Amniotic epithelial cell (primary cell): Measurements from ENCODE around the gene NBPF1.
"Not testable (repeated sequence)": the region's sequence is repeated elsewhere in the genome, so short reads cannot be mapped to it uniquely, and the experiment has no call there.

Source experiments
- DNase-seq: peaks from one replicate; pipeline ENCODE4 v3.0.0-alpha.2; 2010; ENCODE audit warnings: low read depth

The NBPF1 gene

DNA sequence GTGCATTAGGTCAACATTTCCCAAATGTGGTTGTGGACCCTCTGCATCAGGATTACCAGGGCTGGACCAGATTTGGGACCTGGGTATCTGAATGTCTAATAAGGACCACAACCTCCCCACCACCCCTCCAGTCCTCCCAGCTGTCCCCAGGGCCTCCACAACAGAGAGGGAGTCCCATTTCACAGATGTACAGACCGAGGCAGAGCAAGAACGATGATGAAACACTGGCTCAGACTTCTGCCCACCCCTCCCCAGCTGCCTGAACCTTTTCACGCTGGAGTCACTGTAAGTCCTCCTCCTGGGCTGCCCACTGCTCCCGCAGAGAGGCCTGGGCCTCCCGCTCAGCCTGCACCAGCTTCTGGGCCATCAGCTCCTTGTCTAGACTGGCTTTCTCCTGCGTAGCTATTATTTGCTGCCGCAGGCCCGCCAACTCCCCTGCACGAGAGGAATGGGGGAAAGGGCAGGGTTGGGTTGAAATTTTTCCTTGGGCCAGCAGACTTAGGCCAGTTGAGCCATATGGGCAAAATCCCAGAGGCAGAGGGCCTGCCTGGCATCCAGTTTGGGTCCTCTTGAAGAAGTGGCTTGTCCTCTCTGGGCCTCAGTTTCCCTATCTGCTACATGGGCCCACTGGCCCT, 8.4 kb upstream of the NBPF1 start:
- not testable (repeated sequence) for DNase-seq

DNA sequence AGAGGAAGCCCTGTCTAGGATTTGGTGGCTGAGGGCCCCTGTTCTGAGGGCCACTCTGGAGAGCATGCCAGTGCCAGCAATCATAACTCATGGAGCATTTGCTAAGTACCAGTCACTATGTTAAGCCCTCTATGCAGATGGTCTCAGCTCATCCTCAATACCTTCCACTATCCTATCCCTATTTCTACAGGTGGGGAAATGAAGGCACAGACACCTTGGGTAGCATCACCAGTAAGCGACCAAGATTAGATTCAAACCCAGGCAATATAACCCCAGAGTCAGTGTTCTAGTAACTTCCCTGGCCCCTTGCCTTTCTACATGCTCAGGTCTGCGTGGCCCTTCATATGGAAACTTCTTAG, 7.9 kb upstream of the NBPF1 start:
- no peak for DNase-seq

- DNase-seq = not testable (repeated sequence)
Observed at GRCh38 chr1:16619803-16620501, 6.6 kb upstream of the NBPF1 start.

DNA sequence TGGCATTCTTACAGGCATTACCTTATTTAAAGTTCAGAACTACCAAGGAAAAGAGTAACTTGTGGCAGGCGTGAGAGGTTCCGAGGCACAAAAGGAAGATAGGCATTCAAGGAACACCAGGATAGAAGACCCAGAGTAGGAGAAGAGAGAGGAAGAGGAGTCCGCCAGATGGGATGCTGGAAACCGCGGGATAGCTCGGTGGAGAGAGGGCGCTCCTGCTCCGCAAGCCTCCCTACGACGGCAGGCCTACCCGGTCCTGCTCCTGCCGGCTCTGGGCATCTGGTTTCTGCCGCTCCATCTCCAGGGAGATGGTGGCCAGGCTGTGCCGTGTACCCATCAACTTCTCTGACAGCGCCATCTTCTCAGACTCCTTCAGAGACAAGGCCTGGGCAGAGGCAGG, 5.4 kb upstream of the NBPF1 start:
- no peak for DNase-seq

GRCh38 chr1:16617778-16618580, 4.6 kb upstream of the NBPF1 start:
- DNase-seq = no peak

GRCh38 chr1:16617114-16617631, 3.8 kb upstream of the NBPF1 start:
- no peak for DNase-seq

DNA sequence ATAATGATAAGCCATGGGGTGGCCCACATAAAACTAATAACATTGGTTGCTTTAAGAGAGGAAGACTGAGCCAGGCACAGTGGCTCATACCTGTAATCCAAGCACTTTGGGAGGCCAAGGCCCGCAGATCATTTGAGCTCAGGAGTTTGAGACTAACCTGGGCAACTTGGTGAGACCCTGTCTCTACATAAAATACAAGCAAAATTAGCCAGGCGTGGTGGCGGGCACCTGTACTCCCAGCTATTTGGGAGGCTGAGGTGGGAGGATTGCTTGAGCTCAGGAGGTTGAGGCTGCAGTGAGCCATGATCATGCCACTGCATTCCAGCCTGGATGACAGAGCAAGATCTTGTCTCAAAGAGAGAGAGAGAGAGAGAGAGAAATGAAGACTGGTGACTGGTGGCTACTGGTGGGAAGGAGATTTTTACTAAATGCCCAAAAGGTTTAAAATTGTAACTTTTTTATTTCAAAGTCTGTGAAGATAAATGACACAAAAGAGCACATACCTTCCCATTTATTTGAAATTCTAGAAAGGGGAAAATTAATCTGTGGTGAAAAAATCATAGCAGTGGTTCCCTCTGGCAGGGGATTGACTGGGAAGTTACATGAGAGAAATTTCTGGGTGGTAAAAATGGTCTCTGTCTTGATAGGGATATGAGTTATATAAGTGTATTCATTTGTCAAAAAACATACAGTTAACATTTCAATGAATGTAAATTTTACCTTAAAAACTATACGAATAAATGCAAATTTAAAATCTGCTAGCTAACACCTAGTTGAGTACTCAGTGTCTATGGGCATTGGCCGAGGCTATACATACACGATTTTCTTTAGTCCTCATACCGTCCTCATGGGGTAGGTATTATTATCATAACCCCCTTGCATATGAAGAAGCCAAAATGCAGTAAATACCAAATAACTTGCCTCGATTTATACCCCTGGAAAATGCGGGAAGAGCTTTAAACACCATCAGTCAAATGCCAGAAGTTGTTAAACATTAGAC, 2.2 kb upstream of the NBPF1 start:
- no peak for DNase-seq

- no peak for DNase-seq
Observed at GRCh38 chr1:16614361-16615252, 1.2 kb upstream of the NBPF1 start.

- peak; percentile 89 for DNase-seq
Observed at GRCh38 chr1:16612332-16613172, 812 bp downstream of the NBPF1 start.

DNA sequence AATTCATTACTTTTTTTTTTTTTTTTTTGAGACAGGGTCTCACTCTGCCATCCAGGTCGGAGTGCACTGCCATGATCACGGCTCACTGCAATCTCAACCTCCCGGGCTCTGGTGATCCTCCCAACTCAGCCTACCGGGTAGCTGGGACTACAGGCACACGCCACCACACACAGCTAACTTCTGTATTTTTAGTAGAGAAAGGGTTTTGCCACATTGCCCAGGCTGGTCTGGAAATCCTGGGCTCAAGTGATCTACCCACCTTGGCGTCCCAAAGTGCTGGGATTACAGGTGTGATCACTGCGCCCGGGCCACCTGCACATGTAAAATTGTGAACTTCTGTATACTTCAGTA, 1.4 kb downstream of the NBPF1 start:
- DNase-seq = not testable (repeated sequence)

GRCh38 chr1:16611164-16611563, 2.2 kb downstream of the NBPF1 start:
- DNase-seq = not testable (repeated sequence)

- DNase-seq = not testable (repeated sequence)
Observed at GRCh38 chr1:16610553-16610952, 2.8 kb downstream of the NBPF1 start.

GRCh38 chr1:16609761-16610160, 3.6 kb downstream of the NBPF1 start:
- not testable (repeated sequence) for DNase-seq

- DNase-seq = no peak
Observed at GRCh38 chr1:16608838-16609560, 4.4 kb downstream of the NBPF1 start.

DNA sequence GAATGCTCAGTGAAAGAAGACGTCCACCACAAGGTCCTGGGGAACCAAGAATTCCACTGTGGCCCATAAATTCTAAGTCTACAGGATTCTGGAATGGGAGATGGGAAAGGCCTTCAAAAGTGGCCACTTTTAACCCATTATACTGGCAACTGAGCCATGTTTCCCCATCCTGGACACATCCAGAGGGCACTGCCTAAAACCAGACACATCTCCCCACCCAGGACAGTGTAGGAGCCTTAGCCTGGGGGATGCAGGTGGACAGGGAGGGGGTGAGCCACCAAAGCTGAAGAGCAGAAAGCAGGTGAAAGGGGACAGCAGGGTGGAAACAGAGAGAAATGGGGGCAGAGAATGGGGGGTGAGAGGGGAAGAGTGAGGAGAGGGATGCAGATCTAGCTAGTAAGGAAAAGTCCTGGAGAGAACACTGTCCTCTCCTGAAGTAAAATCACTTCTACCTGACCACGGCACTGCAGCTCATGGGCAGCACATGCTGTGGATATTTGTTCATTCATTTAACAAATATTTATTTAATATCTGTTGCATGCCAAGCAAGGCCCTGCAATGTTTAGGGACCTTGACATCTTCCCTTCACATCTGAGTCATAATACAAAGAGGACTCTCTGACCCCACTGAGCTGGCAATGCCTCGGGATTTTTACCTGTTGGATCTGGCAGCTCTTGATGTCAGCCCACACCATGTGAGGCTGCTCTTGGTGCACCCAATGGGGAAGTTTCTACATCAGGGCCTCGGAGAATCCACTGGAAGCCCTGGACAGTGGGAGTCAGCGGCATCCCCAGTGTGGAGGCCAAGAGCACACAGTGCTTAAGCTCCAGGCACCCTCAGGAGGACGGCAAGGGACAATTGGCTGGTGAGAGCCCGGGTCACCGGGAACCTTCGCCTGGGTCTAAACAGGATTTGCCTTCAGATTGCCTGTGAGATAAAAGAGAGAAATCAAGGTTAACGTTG, 5.2 kb downstream of the NBPF1 start:
- DNase-seq = not testable (repeated sequence)

- no peak for DNase-seq
Observed at GRCh38 chr1:16607433-16607851, 5.9 kb downstream of the NBPF1 start.

DNA sequence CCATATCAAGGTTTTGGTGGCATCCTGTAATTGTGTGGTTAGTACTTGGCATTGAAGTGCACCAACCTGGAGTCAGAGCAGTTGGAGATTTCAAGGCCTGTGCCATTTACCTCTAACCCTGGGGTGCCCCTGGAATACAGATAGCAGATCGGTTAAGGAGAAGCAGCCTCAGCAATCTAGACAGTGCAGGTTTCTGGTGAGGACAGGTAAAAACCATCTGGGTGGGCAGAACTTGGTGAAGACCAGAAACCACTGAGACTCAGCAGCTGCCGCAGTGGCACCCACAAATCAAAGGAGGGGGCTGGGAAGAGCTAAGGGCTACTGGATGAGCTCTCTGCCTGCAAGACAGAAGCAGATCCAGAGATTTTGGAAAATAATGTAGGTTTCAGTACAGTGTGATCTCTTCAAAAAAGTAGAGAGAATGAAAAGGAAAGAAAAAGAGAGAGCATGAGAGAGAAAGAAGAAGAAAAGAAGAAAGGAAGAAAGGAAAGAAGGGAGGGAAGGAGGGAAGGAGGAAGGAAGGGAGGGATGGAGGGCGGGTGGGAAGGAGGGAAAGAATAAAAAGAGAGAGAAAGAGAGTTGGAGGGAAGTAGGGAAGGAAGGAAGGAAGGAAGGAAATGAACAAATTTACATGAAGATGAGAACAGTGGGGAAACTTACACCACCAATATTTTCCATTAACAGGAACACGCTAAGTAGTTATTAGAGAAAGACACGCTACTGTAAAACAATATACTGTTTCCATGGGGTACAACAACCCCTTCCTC, 6.5 kb downstream of the NBPF1 start:
- not testable (repeated sequence) for DNase-seq
